HTR-8/SVneo (cell line): ENCODE data around the gene KLHL22.
"Not testable (repeated sequence)": the region's sequence is repeated elsewhere in the genome, so short reads cannot be mapped to it uniquely, and the experiment has no call there.

Experiments used
- DNase-seq: peaks from one replicate; pipeline ENCODE4 v3.0.0; 2011; ENCODE audit warnings: low spot score, mixed read lengths; ENCODE audit not compliant: insufficient read length
- FAIRE-seq: peaks from 2 replicates; lab custom pipeline; 2011; peaks lifted over from hg19 to GRCh38; lab: Jason Lieb, UNC

Gene KLHL22

GRCh38 chr22:20392983-20393704, 102.5 kb downstream of the KLHL22 start:
- DNase-seq (no peak), FAIRE-seq (no peak)

DNA sequence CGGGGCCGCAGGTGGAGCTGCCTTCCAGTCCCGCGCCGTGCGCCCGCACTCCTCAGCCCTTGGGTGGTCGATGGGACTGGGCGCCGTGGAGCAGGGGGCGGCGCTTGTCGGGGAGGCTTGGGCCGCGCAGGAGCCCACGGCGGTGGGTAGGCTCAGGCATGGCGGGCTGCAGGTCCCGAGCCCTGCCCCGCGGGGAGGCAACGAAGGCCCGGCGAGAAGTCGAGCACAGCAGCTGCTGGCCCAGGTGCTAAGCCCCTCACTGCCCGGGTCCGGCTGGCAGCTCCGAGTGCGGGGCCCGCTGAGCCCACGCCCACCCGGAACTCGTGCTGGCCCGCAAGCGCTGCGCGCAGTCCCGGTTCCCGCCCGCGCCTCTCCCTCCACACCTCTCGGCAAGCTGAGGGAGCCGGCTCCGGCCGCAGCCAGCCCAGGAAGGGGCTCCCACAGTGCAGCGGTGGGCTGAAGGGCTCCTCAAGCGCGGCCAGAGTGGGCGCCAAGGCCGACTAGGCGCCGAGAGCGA, 103.2 kb downstream of the KLHL22 start:
- not testable (repeated sequence) for FAIRE-seq

More for the DNA sequence above, 103.2 kb downstream of the KLHL22 start:
- not testable (repeated sequence) for DNase-seq
